ENCODE results near the gene BRSK2. TPM values are rescaled to one million over a fixed set of nuclear protein-coding genes. Genes with fewer than 3 reads are reported as not detected.

The BRSK2 gene
- total RNA-seq, 2 experiments from 2014 or later = 0.22 to 0.55 TPM

- H3K4me1 Mint-ChIP-seq (ENCODE audit: low read depth) = peaks cover 16% of the 10 kb centered on the region
- Histone ChIP-seq H3K4me3 (ENCODE audit: low read length) (no peak overlapping the region), H3K36me3 (ENCODE audit: insufficient read depth, low read length) (peaks cover 30% of the 10 kb centered on the region), H3K27me3 (ENCODE audit: control insufficient read depth in 1 of 2, insufficient read depth in 2 of 2, low read length in 2 of 2) (no peaks in the 10 kb centered on the region), H3K4me1 (ENCODE audit: insufficient read depth, low read length) (peaks cover 49% of the 10 kb centered on the region), H3K27ac (ENCODE audit: low read depth in 1 of 2, low read length in 2 of 2) (no peak overlapping the region), H3K9me3 (ENCODE audit: control insufficient read depth in 1 of 2, insufficient read depth in 1 of 2, low read length in 2 of 2) (no peaks in the 10 kb centered on the region)
- no peaks in the 10 kb centered on the region for H3K9me3 Mint-ChIP-seq
- peaks cover 10% of the 10 kb centered on the region for H3K36me3 Mint-ChIP-seq (ENCODE audit: low read depth)
- ChIA-PET CTCF (no interaction called here), POLR2A (no interaction called here)
- no peaks in the 10 kb centered on the region for H3K27me3 Mint-ChIP-seq
- H3K27ac Mint-ChIP-seq = peak overlapping the region; percentile 9
- ATAC-seq (ENCODE audit: poor library complexity) = no peak
- H3K4me3 Mint-ChIP-seq = no peak overlapping the region
- no peak for DNase-seq
- intact Hi-C loops (cut with DNase I, micrococcal nuclease) = no loop called here
- TF ChIP-seq CTCF (IDR thresholded peaks at IDR 0.05) = no peak
Measured at GRCh38 chr11:1485504-1485885, 95.8 kb downstream of the BRSK2 start.

GRCh38 chr11:1486054-1486825 is 96.5 kb downstream of the BRSK2 start, which contains the start of gene MOB2:
Gene MOB2 (minus strand): TSS chr11:1486779. CDS start chr11:1486556, 223 bp downstream.
- peak in 3 of 14 experiments; percentile 24 to 51 (median 28) for DNase-seq
- Histone ChIP-seq H3K27ac (ENCODE audit: low read depth in 1 of 2, low read length in 2 of 2) (no peak within 1 kb of the TSS), H3K4me3 (ENCODE audit: low read length) (no peak within 1 kb of the TSS), H3K36me3 (ENCODE audit: insufficient read depth, low read length) (peaks cover 23% of the 10 kb centered on the region), H3K9me3 (ENCODE audit: control insufficient read depth in 1 of 2, insufficient read depth in 1 of 2, low read length in 2 of 2) (no peaks in the 10 kb centered on the region), H3K4me1 (ENCODE audit: insufficient read depth, low read length) (peaks cover 56% of the 10 kb centered on the region), H3K27me3 (ENCODE audit: control insufficient read depth in 1 of 2, insufficient read depth in 2 of 2, low read length in 2 of 2) (no peaks in the 10 kb centered on the region)
- Mint-ChIP-seq H3K4me3 (no peak within 1 kb of the TSS), H3K4me1 (ENCODE audit: low read depth) (peaks cover 16% of the 10 kb centered on the region), H3K27me3 (no peaks in the 10 kb centered on the region), H3K27ac (peak within 1 kb of the TSS; percentile 9), H3K9me3 (no peaks in the 10 kb centered on the region), H3K36me3 (ENCODE audit: low read depth) (peaks cover 10% of the 10 kb centered on the region)
- peak; percentile 44 for ATAC-seq (ENCODE audit: poor library complexity)
- ChIA-PET POLR2A (no interaction called here), CTCF (no interaction called here)
- no peak for TF ChIP-seq CTCF (IDR thresholded peaks at IDR 0.05)
- intact Hi-C loops (cut with DNase I, micrococcal nuclease) = no loop called here

- no peaks in the 10 kb centered on the region for H3K27me3 ChIP-seq (ENCODE audit: control insufficient read depth in 1 of 2, insufficient read depth in 2 of 2, low read length in 2 of 2)
- peaks cover 57% of the 10 kb centered on the region for H3K4me1 ChIP-seq (ENCODE audit: insufficient read depth, low read length)
- peaks cover 22% of the 10 kb centered on the region for H3K36me3 ChIP-seq (ENCODE audit: insufficient read depth, low read length)
- peaks cover 17% of the 10 kb centered on the region for H3K4me1 Mint-ChIP-seq (ENCODE audit: low read depth)
- no peaks in the 10 kb centered on the region for H3K27me3 Mint-ChIP-seq
- ChIA-PET CTCF (no interaction called here), POLR2A (no interaction called here)
- ATAC-seq (ENCODE audit: poor library complexity) (no peak), DNase-seq (no peak)
- no peak overlapping the region for H3K4me3 ChIP-seq (ENCODE audit: low read length)
- no peaks in the 10 kb centered on the region for H3K9me3 ChIP-seq (ENCODE audit: control insufficient read depth in 1 of 2, insufficient read depth in 1 of 2, low read length in 2 of 2)
- peaks cover 10% of the 10 kb centered on the region for H3K36me3 Mint-ChIP-seq (ENCODE audit: low read depth)
- H3K27ac ChIP-seq (ENCODE audit: low read depth in 1 of 2, low read length in 2 of 2) = no peak overlapping the region
- intact Hi-C loops (cut with DNase I, micrococcal nuclease) = no loop called here
- H3K9me3 Mint-ChIP-seq = no peaks in the 10 kb centered on the region
- TF ChIP-seq CTCF (IDR thresholded peaks at IDR 0.05) = no peak
- H3K4me3 Mint-ChIP-seq = no peak overlapping the region
- peak overlapping the region; percentile 4 for H3K27ac Mint-ChIP-seq
Measured at GRCh38 chr11:1487091-1487850, 97.5 kb downstream of the BRSK2 start.
